NCI-H510A (cell line): ENCODE data around the gene FZD2.
A peak's percentile ranks its signal among the peaks of the same experiment; 100 is the strongest.
"Not testable (repeated sequence)": the region's sequence is repeated elsewhere in the genome, so short reads cannot be mapped to it uniquely, and the experiment has no call there.

Source experiments
- DNase-seq: peaks from one replicate; lab custom pipeline; 2025; lab: John Stamatoyannopoulos, UW

FZD2 gene

DNA sequence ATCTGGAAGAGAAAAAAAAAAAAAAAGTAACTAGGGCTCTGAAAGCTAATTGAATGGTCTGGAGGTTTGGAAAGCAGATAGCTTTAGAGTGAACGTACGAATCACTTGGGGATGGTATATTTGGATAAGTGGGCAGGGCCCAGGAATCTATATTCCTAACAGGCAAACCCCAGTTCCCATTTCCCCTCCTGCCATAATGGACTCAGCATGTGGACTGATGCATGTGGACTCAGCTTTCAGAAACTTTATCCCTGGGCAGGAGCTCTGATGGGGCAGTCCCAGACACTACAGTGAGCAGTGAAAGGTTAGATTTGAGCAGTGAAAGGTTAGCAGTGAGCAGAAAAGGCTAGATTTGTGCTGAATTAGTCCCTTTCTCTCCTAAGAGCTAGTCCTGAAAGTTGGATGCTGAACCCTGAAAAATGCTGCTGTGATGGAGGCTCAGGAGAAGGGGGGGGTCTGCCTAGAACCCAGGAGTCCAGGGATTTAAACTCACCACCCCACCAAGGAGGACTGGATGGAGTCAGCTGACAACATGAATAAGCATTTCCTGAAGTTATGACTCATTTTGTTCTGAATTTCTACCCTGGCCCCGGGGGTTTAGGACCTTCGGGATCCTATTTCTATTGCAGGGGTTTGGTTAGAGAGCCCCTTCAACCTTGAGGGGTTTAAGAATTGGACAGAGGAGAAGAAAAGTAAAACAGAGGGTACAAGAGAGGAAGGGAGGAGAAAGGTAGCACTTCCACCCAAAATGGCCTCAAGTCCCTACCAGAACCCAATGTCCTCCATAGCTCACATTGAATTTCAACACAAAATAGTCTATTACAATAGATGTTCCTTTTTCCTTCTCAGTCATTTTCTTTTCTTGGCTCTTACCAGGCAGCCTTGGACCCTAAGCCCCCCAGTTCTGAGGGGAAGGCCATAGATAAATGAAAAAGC is 10.3 kb upstream of the FZD2 start:
- DNase-seq, result no peak

GRCh38 chr17:44547625-44548267 is 9.5 kb upstream of the FZD2 start:
- no peak for DNase-seq

- no peak for DNase-seq
Measured at GRCh38 chr17:44548376-44549230, 8.7 kb upstream of the FZD2 start.

- DNase-seq, result no peak
Measured at GRCh38 chr17:44549686-44550085, 7.6 kb upstream of the FZD2 start.

DNA sequence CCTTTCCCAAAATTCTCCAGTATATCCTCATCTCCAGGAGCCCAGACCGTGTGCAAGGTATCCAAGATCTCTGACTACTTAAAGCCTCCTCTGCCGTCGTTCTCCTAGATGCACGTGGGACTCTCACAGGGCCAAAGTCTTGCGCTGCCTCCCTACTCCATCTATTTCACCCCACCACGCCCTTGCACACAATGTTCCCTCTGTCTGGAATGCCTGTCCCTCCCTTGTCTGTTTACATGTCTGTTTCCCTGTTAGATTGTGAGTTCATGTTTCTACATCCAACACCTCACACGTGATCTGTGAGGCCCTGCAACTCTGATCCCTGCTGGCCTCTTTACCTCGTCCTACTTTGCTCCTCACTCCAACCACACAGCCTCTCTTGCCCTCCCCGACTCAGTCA is 4.9 kb upstream of the FZD2 start:
- DNase-seq, result no peak

GRCh38 chr17:44555099-44555498 is 2.2 kb upstream of the FZD2 start:
- DNase-seq, result no peak

- DNase-seq, result peak; percentile 9
Measured at GRCh38 chr17:44556166-44556831, 985 bp upstream of the FZD2 start.

GRCh38 chr17:44557651-44558285 is 484 bp downstream of the FZD2 start:
- DNase-seq, result peak; percentile 14

DNA sequence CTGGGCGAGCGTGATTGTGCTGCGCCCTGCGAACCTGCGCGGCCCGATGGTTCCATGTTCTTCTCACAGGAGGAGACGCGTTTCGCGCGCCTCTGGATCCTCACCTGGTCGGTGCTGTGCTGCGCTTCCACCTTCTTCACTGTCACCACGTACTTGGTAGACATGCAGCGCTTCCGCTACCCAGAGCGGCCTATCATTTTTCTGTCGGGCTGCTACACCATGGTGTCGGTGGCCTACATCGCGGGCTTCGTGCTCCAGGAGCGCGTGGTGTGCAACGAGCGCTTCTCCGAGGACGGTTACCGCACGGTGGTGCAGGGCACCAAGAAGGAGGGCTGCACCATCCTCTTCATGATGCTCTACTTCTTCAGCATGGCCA is 1.0 kb downstream of the FZD2 start:
- DNase-seq, result no peak

DNA sequence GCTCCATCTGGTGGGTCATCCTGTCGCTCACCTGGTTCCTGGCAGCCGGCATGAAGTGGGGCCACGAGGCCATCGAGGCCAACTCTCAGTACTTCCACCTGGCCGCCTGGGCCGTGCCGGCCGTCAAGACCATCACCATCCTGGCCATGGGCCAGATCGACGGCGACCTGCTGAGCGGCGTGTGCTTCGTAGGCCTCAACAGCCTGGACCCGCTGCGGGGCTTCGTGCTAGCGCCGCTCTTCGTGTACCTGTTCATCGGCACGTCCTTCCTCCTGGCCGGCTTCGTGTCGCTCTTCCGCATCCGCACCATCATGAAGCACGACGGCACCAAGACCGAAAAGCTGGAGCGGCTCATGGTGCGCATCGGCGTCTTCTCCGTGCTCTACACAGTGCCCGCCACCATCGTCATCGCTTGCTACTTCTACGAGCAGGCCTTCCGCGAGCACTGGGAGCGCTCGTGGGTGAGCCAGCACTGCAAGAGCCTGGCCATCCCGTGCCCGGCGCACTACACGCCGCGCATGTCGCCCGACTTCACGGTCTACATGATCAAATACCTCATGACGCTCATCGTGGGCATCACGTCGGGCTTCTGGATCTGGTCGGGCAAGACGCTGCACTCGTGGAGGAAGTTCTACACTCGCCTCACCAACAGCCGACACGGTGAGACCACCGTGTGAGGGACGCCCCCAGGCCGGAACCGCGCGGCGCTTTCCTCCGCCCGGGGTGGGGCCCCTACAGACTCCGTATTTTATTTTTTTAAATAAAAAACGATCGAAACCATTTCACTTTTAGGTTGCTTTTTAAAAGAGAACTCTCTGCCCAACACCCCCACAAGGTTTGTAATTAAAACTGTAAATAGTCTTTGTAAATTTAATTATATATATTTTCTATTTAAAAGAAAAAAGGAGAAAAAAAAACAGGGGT is 1.7 kb downstream of the FZD2 start:
- no peak for DNase-seq

- DNase-seq, result no peak
Measured at GRCh38 chr17:44559634-44560554, 2.6 kb downstream of the FZD2 start.

- DNase-seq, result no peak
Measured at GRCh38 chr17:44561237-44561623, 3.9 kb downstream of the FZD2 start.

- no peak for DNase-seq
Measured at GRCh38 chr17:44564429-44564828, 7.1 kb downstream of the FZD2 start.

- no peak for DNase-seq
Measured at GRCh38 chr17:44565866-44566443, 8.7 kb downstream of the FZD2 start.

GRCh38 chr17:44568311-44568944 is 11.1 kb downstream of the FZD2 start:
- not testable (repeated sequence) for DNase-seq

GRCh38 chr17:44568945-44569858 is 11.9 kb downstream of the FZD2 start:
- no peak for DNase-seq

GRCh38 chr17:44572801-44573200 is 15.5 kb downstream of the FZD2 start:
- DNase-seq, result no peak
